Uterus (tissue), 4 donors: ENCODE results near the gene HOXC4. TPM values are rescaled to one million over a fixed set of nuclear protein-coding genes. Genes with fewer than 3 reads are reported as not detected.

Experiments used
- DNase-seq, 2 donors: peaks; one replicate each; pipeline ENCODE4 v3.0.0-alpha.2; 2019 to 2020
- H3K27ac ChIP-seq, 2 donors: fragments of 200-600 bp; sonication (generic); 1 replicate in 1 of 2; 2 replicates in 1 of 2; pipeline ENCODE4 v1.5.1; 2016 to 2018
- H3K27me3 ChIP-seq, 2 donors: fragments of 200-600 bp; sonication (generic); one replicate each; pipeline ENCODE4 v1.5.1; 2018 to 2019; ENCODE audit warnings: control low read depth in 1 of 2
- H3K36me3 ChIP-seq, 2 donors: fragments of 200-600 bp; sonication (generic); one replicate each; pipeline ENCODE4 v1.5.1; 2019; ENCODE audit warnings: control low read depth in 1 of 2
- H3K4me1 ChIP-seq, 2 donors: fragments of 200-600 bp; sonication (generic); one replicate each; pipeline ENCODE4 v1.5.1; 2018 to 2019; ENCODE audit warnings: control low read depth in 1 of 2
- H3K4me3 ChIP-seq, 2 donors: fragments of 200-600 bp; sonication (generic); 1 replicate in 1 of 2; 2 replicates in 1 of 2; pipeline ENCODE4 v1.5.1; 2018 to 2019; ENCODE audit warnings: mild to moderate bottlenecking in 1 of 2
- H3K9me3 ChIP-seq, 2 donors: fragments of 200-600 bp; sonication (generic); one replicate each; pipeline ENCODE4 v1.5.1; 2019; ENCODE audit warnings: control low read depth in 1 of 2
- CTCF ChIP-seq, 4 experiments: fragments of 200-600 bp in 2 of 4; fragments of 450-650 bp in 2 of 4; sonication (generic) in 2 of 4; IDR thresholded peaks; one replicate each; pipeline ENCODE4 v1.5.1; 2016 to 2019; ENCODE audit warnings: antibody characterized with exemption in 4 of 4, mild to moderate bottlenecking in 2 of 4, moderate library complexity in 1 of 4
- POLR2A ChIP-seq, 2 donors: fragments of 450-650 bp; IDR thresholded peaks; one replicate each; pipeline ENCODE4 v1.6.1; 2016; ENCODE audit warnings: antibody characterized with exemption in 2 of 2, mild to moderate bottlenecking in 1 of 2, moderate library complexity in 1 of 2
- intact Hi-C: fragments of 100-400 bp; cut with DNase I; formaldehyde crosslinking; loops from one replicate; pipeline ENCODE4 v1.15.1; 2023; ENCODE audit warnings: low total_unique reads
- total RNA-seq, 4 donors: library from RNA; depleted of rRNA in 3 of 4; stranded (reverse); fragments of >200 nt in 3 of 4; gene quantifications; one replicate each; pipeline versions ENCODE4 v1.1.0 to v1.2.4, GENCODE V29; 2014 to 2023
- donor health status: DM: yes; HTN: yes; CAD: no.

HOXC4 gene
- total RNA-seq, 4 donors from 2014 or later, result 0.83 to 28.6 (median 1.2) TPM; not detected in 1

GRCh38 chr12:54050482-54050810, 3.2 kb upstream of the HOXC4 start:
- Histone ChIP-seq H3K36me3 (no peaks in the 10 kb centered on the region), H3K4me3 (no peak overlapping the region), H3K27ac (no peak overlapping the region), H3K27me3 (peaks cover 0 to 46% of the 10 kb centered on the region in 2 donors), H3K9me3 (no peaks in the 10 kb centered on the region), H3K4me1 (peaks cover 0 to 7% of the 10 kb centered on the region in 2 donors)
- no peak for DNase-seq
- intact Hi-C loops, result no loop called here
- TF ChIP-seq POLR2A (IDR thresholded peaks at IDR 0.05) (no peak), CTCF (IDR thresholded peaks at IDR 0.05) (no peak)

- intact Hi-C loops, result no loop called here
- Histone ChIP-seq H3K4me3 (no peak overlapping the region), H3K9me3 (no peaks in the 10 kb centered on the region), H3K27ac (no peak overlapping the region), H3K27me3 (peaks cover 0 to 38% of the 10 kb centered on the region in 2 donors), H3K4me1 (peaks cover 0 to 7% of the 10 kb centered on the region in 2 donors), H3K36me3 (no peaks in the 10 kb centered on the region)
- TF ChIP-seq CTCF (IDR thresholded peaks at IDR 0.05), result no peak
- no peak for TF ChIP-seq POLR2A (IDR thresholded peaks at IDR 0.05)
- no peak for DNase-seq
Observed at GRCh38 chr12:54051026-54051842, 2.4 kb upstream of the HOXC4 start.

GRCh38 chr12:54051874-54052437, 1.7 kb upstream of the HOXC4 start:
- peak in 1 of 2 donors; percentile 68 for DNase-seq
- H3K4me3 ChIP-seq, result peak overlapping the region in 1 of 2 donors; percentile 21
- intact Hi-C loops, result no loop called here
- H3K9me3 ChIP-seq, result no peaks in the 10 kb centered on the region
- TF ChIP-seq POLR2A (IDR thresholded peaks at IDR 0.05) (no peak), CTCF (IDR thresholded peaks at IDR 0.05) (no peak)
- H3K36me3 ChIP-seq, result no peaks in the 10 kb centered on the region
- peaks cover 0 to 32% of the 10 kb centered on the region in 2 donors for H3K27me3 ChIP-seq
- no peak overlapping the region for H3K27ac ChIP-seq
- peaks cover 0 to 7% of the 10 kb centered on the region in 2 donors for H3K4me1 ChIP-seq

- H3K4me1 ChIP-seq, result peaks cover 0 to 7% of the 10 kb centered on the region in 2 donors
- H3K4me3 ChIP-seq, result no peak overlapping the region
- no peak overlapping the region for H3K27ac ChIP-seq
- no peaks in the 10 kb centered on the region for H3K9me3 ChIP-seq
- H3K27me3 ChIP-seq, result peaks cover 0 to 27% of the 10 kb centered on the region in 2 donors
- intact Hi-C loops, result no loop called here
- DNase-seq, result no peak
- TF ChIP-seq CTCF (IDR thresholded peaks at IDR 0.05), result no peak
- no peak for TF ChIP-seq POLR2A (IDR thresholded peaks at IDR 0.05)
- no peaks in the 10 kb centered on the region for H3K36me3 ChIP-seq
Observed at GRCh38 chr12:54052438-54053002, 1.1 kb upstream of the HOXC4 start.
